Tibial nerve (tissue), 3 donors: ENCODE results near the gene CSDE1.
"Not testable (repeated sequence)": the region's sequence is repeated elsewhere in the genome, so short reads cannot be mapped to it uniquely, and the experiment has no call there.

Experiments
- CTCF ChIP-seq, 5 experiments: fragments of 200-600 bp in 3 of 5; fragments of 450-650 bp in 2 of 5; sonication (generic) in 3 of 5; IDR thresholded peaks; one replicate each; pipeline ENCODE4 v1.5.1; 2016 to 2019; ENCODE audit warnings: antibody characterized with exemption in 5 of 5, mild to moderate bottlenecking in 3 of 5, moderate library complexity in 2 of 5
- POLR2A ChIP-seq, 2 donors: fragments of 450-650 bp; IDR thresholded peaks; one replicate each; pipeline ENCODE4 v1.6.1; 2017; ENCODE audit warnings: antibody characterized with exemption in 2 of 2, mild to moderate bottlenecking in 2 of 2, moderate library complexity in 2 of 2

- TF ChIP-seq CTCF, POLR2A (IDR thresholded peaks at IDR 0.05): not testable (repeated sequence)
Measured at GRCh38 chr1:114776726-114777125, 18.9 kb upstream of the CSDE1 start.
